VCaP (cell line): ENCODE data around the gene COL6A3.
"Not testable (repeated sequence)": the region's sequence is repeated elsewhere in the genome, so short reads cannot be mapped to it uniquely, and the experiment has no call there.

ENCODE experiments used
- H3K27ac ChIP-seq: fragments of 450-650 bp; 2 replicates; pipeline ENCODE4 v1.5.1; 2017
- TF ChIP-seq, protein P1 (sequence below): fragments of 450-650 bp; conservative IDR thresholded peaks from 2 replicates; pipeline ENCODE4 v1.5.1; 2017; ENCODE audit warnings: mild to moderate bottlenecking, moderate library complexity

The COL6A3 gene

DNA sequence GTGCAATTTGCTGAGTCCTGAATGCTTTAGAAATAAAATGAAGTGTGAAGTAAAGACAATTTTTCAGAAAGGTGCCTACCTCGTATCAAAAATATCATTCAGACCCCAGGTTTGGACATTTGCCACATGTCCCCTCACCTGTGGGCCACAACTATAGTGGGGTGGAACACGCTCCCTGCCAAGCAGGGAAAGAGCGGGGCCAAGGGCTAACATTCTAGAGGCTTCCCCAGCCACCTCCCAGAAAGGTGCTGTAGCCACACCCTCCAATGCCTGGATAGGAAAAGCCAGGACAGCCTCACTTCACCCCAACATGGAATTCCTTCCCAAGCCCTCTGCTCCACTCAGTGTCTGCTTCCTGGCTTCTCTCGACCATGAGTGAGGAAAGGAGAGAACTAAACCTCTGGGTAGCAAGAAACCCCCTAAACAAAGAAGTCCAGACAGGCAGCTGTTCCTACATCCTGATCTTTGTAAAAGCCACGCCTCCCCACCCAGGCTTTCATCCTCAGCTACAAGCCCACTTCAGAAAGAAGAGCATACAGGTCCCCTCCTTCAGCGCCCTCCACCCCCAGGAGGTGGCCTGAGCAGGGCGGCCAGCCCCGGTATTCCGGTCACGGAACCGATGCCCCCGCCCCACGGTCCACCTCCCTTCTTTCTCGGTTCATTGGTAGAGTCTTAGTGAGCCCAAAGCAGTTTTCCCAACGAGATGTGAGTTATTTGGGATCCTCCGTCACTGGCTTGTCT is 2.1 kb downstream of the COL6A3 start:
- H3K27ac ChIP-seq = no peak overlapping the region
- TF ChIP-seq, protein P1, sequence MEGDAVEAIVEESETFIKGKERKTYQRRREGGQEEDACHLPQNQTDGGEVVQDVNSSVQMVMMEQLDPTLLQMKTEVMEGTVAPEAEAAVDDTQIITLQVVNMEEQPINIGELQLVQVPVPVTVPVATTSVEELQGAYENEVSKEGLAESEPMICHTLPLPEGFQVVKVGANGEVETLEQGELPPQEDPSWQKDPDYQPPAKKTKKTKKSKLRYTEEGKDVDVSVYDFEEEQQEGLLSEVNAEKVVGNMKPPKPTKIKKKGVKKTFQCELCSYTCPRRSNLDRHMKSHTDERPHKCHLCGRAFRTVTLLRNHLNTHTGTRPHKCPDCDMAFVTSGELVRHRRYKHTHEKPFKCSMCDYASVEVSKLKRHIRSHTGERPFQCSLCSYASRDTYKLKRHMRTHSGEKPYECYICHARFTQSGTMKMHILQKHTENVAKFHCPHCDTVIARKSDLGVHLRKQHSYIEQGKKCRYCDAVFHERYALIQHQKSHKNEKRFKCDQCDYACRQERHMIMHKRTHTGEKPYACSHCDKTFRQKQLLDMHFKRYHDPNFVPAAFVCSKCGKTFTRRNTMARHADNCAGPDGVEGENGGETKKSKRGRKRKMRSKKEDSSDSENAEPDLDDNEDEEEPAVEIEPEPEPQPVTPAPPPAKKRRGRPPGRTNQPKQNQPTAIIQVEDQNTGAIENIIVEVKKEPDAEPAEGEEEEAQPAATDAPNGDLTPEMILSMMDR = no peak

DNA sequence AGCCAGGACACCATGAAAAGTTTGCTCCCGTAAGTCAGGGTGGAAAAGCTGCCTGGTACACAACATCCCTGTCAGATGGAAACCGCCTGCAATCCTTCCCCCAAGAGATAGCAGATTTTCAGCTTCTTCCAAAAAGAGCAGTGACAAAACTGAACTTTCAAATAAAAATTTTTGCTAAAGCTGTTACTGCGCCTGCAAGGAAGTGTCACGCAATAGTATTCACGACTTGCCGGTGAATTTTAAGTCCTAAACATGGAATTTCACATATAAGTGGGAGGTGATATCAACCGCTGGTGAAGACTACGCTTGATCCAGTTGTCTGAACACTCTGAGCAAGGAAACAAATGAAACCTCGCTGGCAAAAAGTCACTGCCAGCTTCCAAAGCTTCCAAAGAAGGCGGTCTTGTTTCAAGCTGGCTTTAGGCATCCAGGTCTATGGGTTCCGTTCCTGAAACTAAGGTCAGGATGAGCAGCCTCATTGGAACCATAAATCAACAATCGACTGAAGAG is 2.8 kb downstream of the COL6A3 start:
- H3K27ac ChIP-seq = no peak overlapping the region
- TF ChIP-seq, protein P1 = no peak

DNA sequence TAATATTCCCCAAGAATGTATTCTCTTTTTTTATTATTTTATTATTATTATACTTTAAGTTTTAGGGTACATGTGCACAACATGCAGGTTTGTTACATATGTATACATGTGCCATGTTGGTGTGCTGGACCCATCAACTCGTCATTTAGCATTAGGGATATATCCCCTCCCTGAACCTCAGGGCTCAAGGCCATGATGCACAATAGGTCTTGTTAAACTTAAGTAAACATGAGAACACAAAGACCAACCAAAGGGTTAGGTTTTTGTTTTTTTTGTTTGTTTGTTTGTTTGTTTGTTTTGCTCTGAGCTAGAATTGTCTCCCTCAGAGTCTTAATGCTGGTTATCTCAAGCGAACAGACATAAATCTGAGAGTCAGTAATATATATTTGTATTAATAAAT is 4.7 kb downstream of the COL6A3 start:
- H3K27ac ChIP-seq = not testable (repeated sequence)

DNA sequence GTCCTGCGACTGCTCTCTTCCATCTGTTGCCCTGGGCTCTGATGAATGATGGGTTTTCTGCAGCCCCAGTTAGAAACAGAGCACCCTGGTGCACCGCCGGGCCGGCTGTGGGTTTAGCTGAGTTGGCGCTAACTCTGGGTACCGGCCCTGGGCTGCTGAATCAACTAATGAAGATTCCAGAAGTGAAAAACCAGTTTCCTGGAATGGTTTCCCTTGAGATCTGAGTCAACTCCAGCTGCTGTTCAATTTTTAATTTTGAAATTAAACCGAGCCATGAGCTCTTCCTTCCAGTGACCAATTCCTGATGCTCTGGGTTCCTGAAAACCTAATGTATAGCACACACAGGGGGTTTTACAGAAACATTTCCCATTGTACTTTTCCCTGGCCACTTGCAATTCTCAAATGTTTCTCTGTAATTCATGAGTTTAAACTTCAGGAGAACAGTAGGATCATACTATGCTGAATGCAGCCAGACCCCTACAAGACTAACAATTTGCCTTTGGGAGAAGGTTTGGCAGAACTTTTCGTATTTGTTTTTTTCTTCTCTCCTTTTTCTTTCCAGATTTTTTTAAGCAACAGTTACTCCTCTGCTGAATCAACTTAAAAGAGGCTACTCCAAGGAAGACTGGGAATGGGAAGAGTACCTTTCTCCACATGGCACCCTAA is 5.5 kb downstream of the COL6A3 start:
- TF ChIP-seq, protein P1 = no peak
- no peak overlapping the region for H3K27ac ChIP-seq

DNA sequence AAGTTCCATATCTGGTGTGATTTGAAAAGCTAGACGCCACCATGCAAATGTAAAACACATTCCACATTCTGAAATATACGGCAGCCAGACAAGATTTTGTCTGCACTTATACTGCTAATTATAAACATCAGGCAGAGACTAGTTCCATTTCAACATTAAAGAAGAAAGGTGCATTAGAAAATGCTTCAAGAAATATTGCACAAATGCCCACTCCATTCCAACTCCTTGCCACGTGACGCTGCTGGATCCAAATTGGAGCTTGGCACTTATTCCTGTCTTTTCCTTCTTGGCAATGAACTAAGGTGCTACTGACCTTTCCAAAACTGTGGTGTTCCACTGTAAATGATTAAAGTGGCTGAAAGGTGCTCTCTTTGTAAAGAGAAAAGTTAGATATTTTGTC is 6.3 kb downstream of the COL6A3 start:
- H3K27ac ChIP-seq = no peak overlapping the region

DNA sequence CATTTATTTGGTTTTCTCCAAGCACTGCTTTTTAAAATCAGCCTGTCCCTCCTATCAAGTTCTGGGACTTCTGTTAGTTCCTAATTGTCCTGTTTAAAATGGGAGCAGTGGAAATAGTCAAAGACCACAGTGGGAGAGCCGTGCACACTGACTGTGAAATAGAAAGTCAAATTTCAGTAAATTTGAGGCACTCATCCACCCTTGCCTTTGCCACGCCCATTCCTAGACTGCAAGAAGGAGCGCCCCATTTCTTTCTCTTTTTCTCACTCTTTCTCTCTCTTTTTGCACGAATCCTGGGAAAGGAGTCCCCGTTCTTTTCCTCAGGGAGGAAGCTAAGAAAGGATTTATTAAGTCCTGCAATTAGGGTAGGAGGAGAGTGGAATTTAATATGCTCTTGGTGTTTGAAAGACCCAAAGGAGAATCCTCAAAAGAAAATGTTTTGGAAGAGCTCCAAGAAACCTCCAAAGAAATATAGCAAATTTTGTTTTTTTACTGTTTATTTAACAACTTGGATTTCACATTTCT is 7.5 kb downstream of the COL6A3 start:
- H3K27ac ChIP-seq = no peak overlapping the region
- TF ChIP-seq, protein P1 = no peak

More for the DNA sequence above, 6.3 kb downstream of the COL6A3 start:
- TF ChIP-seq, protein P1 = no peak

DNA sequence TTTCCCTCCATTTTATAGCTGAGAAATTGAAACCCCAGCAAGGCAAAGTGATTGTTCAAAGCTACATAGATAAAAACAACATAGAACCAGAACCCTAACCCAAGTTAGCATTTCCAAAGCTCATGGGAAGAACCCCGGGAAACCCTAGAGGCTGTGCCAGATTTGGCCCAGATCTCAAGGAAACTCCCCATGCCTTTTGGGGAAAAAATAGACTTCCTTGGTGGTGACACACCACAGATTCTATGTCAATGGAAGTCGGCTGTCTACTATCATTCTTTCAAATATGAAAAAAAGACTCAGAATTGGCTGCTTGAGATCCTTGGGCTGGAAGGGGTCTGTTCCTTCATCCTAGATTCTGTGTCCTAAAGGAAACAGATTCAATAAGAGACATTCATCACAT is 8.4 kb downstream of the COL6A3 start:
- no peak overlapping the region for H3K27ac ChIP-seq
- TF ChIP-seq, protein P1 = no peak
